Measurements from ENCODE around the gene FBLN1.

DNA sequence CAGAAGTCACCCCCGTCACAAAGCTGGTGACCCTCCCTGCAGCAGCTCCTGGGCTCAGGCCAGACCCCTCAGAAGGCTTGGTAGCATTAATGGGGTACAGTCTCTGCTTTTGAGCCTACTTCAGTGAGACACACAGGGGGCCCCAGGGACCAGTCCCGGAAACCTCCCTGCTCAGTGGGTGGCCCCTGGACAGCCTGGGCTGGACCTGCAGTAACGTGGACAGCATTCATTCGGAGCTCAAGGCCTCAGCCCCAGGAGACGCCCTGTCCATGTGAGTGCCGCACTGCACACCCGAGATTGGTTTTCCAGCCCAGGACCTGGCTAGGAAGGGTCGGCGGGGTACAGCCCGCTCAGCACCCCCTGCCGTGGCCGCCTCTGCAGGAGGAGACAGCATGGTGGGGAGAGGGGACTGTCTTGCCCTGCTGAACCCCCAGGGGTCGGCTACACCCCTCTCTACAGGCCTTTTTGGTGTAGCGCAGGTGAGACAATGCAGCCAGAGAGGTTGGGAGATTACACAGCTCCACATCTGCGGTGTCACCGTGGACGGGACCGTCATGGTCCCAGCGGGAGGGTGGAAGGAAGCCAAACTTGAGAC is 83.4 kb downstream of the FBLN1 start:
- TF ChIP-seq EZH2 (IDR thresholded peaks at IDR 0.05; ENCODE audit: insufficient read depth, poor library complexity, severe bottlenecking) (no peak), EZH2phosphoT487 (IDR thresholded peaks at IDR 0.05; ENCODE audit: insufficient read depth, low read depth) (no peak)

Data from GM23248 (cell line).